Embryonic facial prominence (tissue), 1 donor: ENCODE measurements around the gene DGKE.
A peak's percentile ranks its signal among the peaks of the same experiment; 100 is the strongest.

Experiments used
- DNase-seq: peaks from one replicate; pipeline ENCODE4 v3.0.0-alpha.2; 2016; ENCODE audit errors: extremely low spot score

The DGKE gene

GRCh38 chr17:56913867-56914580 is 80.1 kb downstream of the DGKE start, which contains the start of gene TRIM25:
TSS of gene TRIM25 (minus strand) at chr17:56914049. CDS start at chr17:56913988, 61 bp downstream.
- DNase-seq: peak; percentile 41

GRCh38 chr17:56914581-56915273 is 80.8 kb downstream of the DGKE start:
- no peak for DNase-seq

GRCh38 chr17:56917559-56918296 is 83.8 kb downstream of the DGKE start:
- DNase-seq: no peak

DNA sequence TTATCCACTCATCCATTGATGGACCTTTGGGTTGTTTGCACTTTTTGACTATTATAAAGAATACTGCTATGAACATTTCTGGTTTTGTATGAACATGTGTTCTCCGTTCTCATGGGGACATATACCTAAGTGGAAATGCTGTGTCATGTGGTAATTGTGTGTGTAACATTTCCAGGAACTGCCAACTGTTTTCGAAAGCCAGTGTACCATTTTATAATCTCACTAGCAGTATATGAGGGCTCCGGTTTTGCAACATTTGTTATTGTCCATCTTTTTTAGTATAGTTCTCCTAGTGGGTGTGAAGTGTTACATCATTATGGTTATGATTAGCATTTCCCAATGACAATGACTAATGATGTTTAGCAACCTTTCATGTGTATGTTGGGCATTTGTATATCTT is 85.0 kb downstream of the DGKE start:
- DNase-seq: no peak
